OCI-LY1 (cell line): ENCODE results near the gene CYSLTR1.

Source experiments
- CTCF ChIP-seq: fragments of 200-600 bp; sonication (generic), shearing (Covaris generic); IDR thresholded peaks from 2 replicates; pipeline ENCODE4 v1.5.1; 2017; ENCODE audit warnings: mild to moderate bottlenecking, antibody characterized with exemption, low read length, moderate library complexity, mixed read lengths
- EZH2 ChIP-seq: fragments of 200-600 bp; sonication (generic), shearing (Covaris generic); IDR thresholded peaks from 2 replicates; pipeline ENCODE4 v1.8.0; 2017; ENCODE audit warnings: borderline replicate concordance, mixed run types, mild to moderate bottlenecking, antibody characterized with exemption, low read length, moderate library complexity, mixed read lengths

GRCh38 chrX:78326401-78326800 is 1.0 kb downstream of the CYSLTR1 start:
- TF ChIP-seq CTCF, result no peak
- TF ChIP-seq EZH2, result no peak
